ELR (cell line): Measurements from ENCODE around the gene DCANP1.

Source experiments
- DNase-seq: peaks from one replicate; pipeline ENCODE4 v3.0.0-alpha.2; 2015; ENCODE audit warnings: low read depth

Gene DCANP1

DNA sequence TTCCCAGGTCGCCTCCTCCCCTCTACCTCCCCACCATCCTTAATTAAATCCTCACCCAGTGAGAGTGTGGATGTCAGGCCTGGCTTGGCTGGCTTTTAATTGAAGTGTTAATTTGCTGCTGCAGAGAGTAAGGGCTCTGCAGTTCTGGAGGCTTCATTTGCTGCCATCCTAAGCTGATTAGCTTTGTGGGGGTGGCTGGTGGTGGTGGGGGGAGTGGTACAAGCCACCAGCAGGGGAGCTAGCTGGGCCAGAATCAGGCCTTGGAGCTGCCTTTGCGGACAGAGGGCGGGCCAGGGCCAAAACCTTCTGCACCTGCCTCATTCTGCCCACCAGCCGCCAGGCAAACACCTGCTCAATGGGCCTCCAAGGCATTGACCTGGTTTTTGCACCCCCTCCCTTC lies 31.8 kb upstream of the DCANP1 start:
- DNase-seq: no peak

DNA sequence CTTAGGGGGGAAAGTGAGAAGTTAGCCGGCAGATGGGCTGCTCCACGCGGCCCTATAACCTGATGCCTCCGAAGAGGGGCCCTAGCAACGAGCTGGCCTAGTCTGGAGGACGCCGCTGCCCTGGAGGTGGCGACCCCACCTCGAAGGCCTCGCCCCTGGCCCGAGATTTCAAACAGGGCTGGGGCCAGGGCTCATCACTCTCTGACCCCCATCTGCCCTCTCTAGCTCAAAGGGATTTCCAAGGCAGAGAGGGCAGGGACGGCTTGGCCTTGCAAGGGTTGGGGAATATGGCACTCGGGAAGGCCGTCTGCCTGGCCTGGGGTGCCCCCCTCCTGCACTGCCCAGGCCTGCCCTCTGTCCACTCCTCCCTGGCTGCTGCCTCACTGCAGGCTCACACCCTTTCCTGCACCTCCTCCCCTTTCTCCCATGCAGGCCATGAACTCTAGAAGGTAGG lies 30.5 kb upstream of the DCANP1 start:
- no peak for DNase-seq

DNA sequence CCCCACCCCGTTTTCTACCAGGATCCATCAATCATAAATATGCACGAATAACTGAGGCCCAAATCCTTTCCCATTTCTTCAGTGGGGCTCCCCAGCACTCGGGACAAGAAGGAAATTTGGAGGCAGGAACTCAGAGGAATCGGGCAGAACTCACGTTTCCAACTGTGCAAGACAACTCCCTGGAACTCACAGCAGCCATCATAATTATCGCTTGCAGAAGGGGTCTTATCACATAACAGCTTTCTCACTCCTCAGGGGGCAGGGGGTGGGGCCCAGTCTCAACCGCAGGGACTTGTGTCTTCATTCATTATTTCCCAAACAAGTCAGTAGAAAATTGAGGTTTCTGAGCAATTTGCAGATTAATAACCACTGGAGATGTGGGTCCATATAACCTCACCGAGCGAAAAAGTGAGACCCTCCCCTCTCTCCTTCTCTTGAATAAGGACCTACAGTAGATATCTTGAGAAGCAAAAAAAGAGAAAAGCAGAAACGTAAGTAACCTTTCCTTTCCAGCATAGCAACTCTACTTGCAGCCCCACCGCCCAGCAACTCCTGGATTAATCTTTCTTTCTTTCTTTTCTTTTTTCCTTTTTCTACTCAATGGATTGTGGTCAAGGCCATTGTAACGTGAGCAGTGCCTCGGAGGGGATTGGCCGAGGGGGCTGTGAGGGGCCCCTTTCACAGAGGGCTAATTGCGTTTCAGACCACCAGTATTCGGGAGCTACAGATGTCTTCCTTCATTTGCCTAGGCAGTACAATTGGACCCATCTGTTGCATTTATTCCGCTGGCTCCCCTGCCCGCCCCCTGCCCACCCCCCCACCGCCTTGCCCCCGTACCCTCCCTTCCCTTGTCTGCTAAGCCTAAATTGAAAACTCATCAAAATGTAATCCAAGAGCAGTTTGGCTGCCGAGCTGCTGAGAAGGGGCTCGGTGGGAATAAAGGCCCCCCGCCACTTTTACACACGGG lies 29.8 kb upstream of the DCANP1 start:
- DNase-seq: no peak

DNA sequence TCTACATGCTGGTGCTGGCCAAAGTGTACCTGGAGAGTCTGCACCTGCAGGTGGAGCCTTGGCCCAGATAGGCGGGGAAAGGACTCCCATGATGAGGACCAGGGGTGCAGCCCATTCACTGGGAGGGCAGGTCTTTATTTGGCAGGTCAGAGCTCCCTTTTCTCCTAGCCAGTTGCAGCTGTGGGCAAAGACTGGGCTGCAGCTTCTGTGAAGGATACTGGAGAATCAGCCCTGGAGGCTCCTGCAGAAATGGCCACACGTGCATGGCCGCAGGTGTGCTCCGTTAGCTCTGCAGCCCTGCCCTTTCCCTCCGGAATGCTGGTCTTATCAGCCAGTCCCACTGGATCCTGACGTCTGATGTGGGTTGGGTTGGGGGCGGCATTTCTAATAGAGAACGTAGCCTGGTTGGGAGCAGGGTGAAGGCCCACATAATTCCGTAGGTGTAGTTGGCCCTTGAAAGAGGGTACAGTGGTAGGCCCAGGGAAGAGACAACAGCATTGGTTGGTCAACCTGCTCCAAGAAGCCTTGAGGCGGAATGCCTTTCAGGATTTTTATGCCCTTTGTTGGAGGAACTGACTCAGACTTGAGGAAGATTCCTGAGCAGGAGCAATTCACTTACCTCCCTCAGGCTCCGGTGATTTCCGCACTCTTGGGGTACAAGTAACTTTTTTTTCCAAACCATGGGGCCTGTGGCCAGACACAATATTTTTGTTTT lies 27.0 kb upstream of the DCANP1 start:
- DNase-seq: peak; percentile 15

DNA sequence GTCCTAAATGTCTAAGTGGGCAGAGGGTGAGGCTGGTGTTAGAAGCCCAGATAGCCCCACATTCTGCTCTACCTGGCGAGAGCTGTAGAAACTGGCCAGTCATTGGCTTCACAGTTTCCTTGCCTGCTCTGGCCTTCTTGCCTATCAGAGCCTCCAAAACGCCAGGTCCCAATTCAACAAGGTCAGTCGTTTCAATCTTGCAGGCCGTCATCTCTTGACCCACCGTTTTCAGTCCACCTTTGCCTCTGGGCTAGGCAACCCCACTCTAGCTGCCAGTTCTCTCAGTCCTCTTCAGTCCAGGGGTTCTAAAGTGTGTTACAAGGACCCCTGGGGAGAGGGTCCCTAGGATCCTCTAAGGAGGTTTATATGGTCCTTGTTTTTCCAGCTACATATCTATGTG lies 25.0 kb upstream of the DCANP1 start:
- no peak for DNase-seq

DNA sequence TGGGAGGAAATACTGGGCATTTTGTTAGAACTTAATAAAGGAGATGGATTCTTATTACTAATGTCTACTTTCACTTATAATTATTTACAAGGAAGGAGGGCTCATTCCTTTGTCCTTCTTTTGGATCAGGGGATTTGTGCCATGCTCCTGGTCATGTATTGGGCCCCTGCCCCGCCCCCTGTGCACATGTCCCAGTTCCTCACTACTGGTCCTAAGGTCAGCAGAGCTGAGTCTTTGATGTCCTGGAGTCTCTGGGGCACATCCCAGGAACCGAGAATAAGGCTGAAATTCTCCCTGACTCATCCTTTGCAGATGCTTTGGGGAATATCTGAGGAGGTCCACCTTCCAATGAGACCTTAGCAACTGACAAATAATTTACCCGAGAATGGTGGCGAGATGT lies 24.6 kb upstream of the DCANP1 start:
- DNase-seq: no peak

DNA sequence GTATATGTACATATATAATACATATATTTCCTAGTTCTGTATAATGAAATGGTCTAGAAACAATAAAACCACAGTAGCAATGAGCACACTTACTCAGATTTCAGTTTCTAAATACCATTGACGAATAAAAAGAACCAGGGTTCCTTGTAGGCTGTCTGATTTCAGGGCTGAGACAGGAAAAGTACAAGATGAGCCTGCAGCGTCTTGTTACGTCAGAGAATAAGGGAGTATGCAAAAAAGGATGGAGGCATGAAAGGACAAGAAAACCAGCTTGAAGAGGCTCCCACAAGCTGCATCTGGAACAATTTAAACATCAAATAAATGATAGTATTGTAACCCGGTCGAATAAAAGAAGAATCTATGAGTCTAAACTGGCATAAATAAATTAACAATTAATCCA lies 22.8 kb upstream of the DCANP1 start:
- no peak for DNase-seq

DNA sequence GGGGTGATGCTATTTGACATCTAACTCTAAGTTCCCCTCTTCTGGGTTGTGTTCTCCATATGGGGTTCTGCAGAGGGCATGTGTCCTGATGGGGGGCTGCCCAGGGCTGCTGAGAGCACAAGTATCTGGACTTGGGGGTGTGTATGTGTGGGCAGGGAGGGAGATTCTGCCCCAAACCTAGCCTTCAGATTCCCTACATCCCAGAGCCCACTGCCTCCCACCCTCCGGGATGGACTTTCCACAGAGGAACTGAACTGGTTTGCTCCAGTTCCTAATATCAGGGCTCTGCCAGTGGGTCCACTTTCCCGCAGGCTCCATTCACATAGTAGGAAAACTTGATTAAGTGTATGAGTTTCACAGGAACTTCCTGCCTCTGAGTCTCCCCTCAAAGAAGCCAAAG lies 21.4 kb upstream of the DCANP1 start:
- no peak for DNase-seq

DNA sequence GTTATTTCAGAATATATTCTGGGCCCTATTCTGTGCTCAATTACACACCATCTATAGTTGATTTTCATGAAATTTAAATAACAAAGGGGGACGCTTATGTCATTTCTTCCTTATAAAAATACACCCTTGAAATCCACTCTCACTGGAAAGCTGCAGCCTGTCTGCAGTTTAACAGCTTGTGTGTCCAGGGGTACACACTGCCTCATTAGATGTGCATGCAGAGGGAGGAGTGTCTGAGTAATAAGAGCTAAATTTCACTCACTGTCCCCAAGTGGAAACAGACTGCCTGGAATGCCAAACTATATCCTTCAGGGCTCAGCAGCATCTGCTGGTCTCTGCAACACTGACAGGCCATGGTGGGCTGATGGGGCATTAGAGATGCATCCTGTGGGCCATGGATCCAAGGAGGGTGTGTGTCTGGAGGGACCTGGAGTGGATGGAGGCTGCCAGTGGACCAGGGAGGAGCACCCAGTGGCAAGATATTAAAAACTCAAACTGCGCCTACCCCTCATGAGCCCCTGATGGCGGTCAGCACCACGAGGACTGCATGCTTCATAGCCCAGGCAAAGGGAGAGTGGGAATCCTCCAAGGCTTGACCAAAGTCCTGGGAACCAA lies 20.8 kb upstream of the DCANP1 start:
- no peak for DNase-seq

DNA sequence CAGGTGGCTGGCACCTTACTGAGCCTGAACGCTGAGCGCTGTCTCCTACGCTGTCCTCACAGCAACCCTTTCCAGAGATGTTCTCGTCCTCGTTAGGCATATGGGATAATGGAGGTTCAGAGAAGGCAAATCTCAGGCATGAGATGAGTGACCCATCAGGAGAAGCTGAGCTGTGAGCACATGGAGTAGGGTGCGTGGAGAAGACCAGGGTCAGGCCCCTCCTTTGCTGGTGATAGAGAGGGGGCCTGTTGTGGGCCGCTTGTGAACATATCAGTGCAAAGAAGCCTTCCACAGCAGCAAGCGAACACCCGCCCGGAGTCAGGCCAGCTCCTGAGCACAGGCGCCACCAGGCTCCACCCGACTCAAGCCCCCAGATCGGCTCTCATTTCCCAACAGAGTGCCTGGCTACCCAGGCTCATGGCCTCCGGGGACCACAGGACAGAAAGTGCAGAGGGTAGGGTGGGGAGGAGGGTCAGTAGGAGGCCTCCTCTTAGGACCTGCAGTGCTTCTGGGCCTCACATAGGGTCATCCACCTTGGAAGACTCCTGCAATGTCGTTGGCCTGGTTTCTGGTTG lies 20.0 kb upstream of the DCANP1 start:
- DNase-seq: no peak

DNA sequence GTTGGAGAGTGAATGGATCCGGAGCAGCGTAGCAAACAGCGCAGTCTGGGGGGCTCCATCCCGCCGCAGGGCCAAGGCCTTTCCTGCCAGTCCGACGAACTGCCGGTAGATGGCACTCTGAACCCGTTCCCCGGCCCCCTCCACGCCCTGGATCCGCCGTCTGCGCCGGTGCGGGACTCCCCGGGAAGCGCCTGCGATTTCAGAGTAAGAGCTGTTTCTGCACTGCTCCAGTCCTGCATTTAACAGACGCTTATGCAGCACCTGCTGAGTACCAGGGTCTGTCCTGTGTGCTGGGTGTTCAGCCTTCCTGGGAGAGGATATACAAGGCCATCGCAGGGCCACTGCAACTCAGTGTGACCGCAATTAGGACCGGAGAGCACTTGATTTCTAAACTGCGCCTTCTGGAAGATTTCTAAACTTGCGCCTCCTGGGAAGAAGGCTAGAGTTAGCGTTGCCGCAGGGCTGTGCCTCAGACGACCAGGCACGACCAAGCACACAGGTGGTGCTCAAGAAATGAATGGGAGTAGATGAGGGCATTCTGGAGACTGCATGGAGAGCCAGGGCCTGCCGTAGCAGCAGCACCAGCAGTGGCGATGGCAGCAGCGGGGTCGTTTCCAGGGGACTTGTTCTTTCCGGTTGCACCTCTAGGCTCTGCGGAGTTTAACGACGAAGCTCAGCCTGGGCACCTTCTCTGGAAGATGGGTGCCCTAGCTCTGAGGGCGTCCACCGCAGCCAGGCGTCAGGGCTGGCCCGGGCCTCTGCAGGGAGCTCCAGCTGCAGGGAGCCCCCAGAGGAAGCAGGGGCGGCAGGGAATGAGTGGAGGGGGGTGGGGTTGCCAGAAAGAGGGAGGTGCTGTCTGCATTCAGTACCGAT lies 19.3 kb upstream of the DCANP1 start:
- peak; percentile 77 for DNase-seq

DNA sequence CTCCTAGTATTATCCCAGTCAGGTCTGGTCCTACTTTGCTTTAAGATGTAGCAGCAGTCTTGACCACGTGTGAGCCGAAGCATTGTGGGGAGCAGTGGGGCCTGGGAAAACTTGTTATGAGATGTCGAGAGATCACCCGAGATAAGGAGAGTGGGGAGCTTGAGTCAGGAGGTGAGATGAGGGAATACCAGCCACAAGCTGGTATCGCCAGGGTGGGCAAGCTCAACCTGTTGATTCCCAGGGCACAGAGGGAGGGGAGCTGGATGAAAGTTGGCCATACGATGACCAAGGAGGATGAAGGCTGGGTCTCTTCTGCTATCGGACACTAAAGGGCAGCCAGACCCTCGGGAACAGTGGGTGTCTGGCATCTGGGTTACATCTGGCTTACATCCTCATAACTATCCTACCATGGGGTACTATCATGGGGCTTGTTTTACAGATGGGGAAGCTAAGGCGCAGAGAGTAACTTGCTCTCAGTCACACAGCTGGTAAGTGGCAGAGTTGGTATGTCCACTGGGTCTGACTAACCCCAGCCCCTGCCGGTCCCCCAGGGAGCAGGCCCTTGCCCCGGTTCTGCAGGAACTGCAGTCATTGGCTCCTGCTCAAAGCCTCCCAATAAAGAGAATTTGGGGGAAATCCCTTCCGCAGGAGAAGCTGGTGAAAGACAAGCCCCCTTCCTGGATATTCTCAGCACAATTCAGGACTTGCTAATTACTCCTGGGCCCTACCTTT lies 18.4 kb upstream of the DCANP1 start:
- DNase-seq: no peak

DNA sequence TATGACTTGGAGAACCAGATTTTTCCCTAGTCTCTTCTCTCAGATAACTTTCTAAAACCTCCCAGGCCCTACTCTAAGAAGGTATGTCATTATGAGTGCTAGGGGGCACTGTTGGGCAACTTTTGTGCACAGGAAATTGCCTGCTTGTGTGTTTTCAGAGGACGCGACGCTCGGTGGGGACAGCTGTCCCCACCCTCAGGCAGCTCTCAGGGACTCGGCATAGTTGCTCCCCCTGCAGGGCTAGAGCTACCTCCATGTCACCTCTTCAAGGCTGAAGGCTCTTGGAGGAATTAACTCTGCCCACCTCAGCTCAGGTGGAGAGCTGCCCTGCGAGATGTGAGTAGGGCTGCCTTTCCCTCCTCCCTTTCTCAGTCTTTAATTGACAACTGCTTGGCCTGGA lies 15.2 kb upstream of the DCANP1 start:
- DNase-seq: peak; percentile 75

DNA sequence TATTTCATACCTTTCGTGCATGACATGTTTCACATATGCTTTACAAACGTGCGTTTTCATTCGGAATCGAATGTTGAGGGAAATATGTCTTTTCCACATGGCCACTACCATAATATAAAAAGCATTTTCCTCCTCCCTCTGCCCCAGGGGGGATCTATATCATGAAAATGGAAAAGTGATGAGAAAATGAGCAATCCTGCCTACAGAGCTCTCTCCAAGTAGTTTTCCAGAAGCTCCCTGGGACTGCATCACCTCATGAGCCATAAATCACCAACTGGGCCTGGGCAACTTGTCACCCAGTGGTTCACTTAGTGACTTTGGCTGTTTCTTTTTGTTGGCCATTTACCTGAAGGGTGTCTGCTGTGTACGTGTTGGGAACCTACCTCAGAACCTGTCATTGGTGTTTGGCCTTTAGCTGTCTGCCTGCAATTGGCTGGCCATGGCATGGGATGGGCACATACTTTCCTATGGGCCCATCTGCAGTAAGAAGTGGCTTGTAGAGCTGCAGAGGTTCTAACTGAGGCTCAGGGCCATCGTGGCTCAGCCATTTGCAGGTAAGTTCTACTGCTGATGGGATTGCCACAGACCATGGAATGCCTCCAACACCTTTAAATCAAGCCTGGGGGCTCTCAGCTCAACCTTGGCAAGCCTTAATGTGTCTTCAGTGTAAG lies 14.5 kb upstream of the DCANP1 start:
- no peak for DNase-seq

DNA sequence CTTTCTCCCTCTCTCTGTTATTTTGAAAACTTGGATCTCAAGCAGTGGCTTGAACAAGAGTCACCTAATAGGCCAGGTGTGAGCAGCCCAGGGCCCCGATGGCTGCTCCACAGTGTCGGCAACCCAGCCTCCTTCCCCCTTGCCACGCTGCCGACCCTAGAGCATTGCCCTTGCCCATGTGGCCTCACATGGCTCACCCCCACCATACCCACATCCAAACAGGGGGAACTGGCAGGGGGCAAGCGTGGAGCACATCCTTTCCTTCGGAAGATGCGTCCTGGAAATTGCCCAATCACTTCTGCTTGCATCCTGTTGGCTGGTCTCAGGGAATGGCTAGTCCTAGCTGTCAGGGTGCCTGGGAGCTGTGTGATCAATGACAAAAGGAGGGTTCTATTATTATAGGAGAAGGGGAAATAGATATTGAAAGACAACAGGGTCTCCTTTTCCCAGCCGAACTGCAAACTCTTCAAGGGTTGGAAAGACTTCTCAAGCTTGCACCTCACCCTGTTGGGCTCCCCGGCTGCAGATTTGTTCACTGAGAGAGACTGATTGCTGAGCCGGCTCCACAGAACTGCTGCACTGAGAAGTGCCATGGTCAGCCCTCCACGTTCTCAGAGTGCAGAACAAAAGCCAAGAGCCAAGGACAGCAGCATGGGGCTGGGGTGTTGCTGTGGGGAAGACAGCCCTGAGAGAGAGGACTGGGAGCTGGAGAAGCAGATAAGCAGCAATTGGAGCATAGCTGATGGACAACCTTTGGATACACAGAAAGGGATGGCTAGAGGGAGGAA lies 13.3 kb upstream of the DCANP1 start:
- no peak for DNase-seq

DNA sequence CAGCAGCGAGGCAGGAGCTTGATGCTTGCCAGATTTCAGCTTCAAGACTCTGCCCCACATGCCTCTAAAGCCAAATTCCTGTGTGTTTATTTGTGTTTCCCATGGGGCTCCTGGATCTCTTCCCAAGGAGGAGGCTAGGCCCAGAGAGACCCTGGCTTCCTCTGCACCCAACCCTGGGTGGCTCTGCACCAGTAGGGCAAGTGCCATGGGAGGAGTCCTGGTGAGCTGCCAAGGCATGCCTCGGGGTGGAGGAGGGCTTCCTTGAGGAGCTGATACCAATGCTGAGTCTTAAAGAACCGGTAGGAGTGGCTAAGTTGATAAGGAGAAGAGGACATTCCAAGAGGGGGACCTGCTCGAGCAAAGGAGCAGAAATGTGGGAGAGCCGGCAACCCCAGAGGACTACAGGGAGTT lies 11.8 kb upstream of the DCANP1 start:
- no peak for DNase-seq

DNA sequence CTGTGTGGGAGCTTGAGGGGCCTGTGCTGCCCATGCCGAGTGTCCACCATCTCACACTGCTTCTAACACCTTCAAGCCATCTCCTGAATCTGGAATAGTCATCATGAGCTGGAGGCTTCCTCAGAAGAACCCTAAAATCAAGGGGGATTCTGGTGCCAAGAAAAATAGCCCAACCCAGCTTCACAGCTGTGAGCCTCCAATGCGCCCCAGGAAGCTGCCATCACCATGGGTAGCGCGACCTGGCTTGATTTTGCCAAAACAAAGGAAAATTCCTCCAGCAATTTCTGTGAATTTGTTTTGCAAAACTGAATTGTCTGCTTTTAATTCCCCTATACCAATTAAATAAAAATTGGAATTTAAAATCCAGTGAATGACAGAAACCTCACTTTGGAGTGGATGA lies 11.2 kb upstream of the DCANP1 start:
- DNase-seq: no peak

DNA sequence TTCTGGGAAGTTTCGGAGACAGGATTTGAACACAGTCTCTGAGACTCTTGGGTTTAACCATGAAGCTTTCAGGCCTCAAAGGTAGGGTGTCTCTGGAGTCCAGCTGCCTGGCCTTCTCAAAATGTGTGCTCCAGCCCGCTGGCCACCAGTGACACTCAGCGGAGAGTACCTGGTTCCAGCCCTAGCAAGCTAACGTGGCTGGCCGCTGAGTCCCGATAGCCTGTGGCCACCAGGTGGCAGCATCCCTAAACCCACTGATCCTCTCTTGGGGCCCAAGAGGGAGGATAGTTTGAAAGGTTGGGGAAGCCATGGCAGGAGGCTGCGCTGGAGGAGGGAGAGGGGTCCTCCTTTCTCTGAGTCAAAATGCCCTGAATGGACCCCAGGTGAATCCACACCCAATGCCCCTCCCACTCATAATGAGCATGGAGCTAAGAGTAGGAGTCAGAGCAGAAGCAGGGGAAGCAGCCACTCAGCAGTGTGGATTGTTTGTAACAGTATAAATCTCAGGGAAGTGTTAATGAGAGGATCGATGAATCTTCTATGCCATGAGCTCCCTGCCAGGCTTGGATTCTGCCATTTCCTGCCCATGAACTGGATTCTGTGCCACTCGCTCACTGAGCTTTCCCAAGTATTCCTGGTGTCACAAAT lies 10.4 kb upstream of the DCANP1 start:
- peak; percentile 68 for DNase-seq
